ENCODE results near the gene ALDH1L1.

ALDH1L1 gene

DNA sequence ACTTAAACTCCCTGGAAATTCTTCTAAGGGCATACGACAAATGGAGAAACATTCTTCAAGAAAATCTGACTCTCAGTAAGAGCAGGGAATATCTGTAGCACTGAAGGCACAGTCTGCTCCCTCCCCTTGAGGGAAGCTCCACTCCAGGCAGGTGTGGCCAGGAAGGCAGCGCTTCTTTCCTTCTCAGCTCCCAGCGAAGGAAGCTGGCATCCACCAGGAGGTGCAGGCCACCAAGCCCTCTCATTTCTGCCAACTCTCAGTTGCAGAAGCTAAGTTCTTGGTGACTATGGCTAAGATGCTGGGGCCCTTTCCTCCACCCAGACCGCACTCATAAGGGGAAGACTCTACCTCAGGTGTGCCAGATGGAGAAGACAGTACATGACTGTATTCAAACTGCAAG lies 58.8 kb downstream of the ALDH1L1 start:
- DNase-seq (ENCODE audit: low spot score in 2 of 2): no peak
- H3K27me3 ChIP-seq (ENCODE audit: low read depth): no peaks in the 10 kb centered on the region
- in situ Hi-C loops (cut with MboI; ENCODE audit: low sequenced_read_pairs): no loop called here
- H3K36me3 ChIP-seq (replicated peaks): no peaks in the 10 kb centered on the region
- no peaks in the 10 kb centered on the region for H3K4me1 ChIP-seq
- H3K9me3 ChIP-seq: no peaks in the 10 kb centered on the region
- H3K4me3 ChIP-seq: no peak overlapping the region

DNA sequence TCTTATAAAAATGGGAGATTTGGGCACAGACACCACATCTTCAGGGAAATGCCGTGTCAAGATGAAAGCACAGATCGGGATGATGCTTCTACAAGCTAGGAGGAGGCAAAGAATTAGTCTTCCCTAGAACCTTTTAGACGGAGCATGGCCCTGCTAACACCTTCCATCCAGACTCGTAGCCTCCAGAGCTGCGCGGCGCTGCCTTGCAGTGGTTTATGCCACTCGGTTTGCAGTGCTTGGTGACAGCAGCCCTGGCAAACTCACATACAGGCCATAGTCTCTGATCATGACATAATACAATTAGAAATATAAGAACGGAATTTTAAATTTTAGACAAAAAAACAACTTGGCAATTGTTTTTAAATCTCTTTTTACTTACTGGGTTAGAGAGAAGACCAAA lies 59.3 kb downstream of the ALDH1L1 start:
- H3K4me1 ChIP-seq: no peaks in the 10 kb centered on the region
- H3K27me3 ChIP-seq (ENCODE audit: low read depth): no peaks in the 10 kb centered on the region
- H3K9me3 ChIP-seq: no peaks in the 10 kb centered on the region
- no peaks in the 10 kb centered on the region for H3K36me3 ChIP-seq (replicated peaks)
- in situ Hi-C loops (cut with MboI; ENCODE audit: low sequenced_read_pairs): no loop called here
- no peak for DNase-seq (ENCODE audit: low spot score in 2 of 2)
- H3K4me3 ChIP-seq: no peak overlapping the region

DNA sequence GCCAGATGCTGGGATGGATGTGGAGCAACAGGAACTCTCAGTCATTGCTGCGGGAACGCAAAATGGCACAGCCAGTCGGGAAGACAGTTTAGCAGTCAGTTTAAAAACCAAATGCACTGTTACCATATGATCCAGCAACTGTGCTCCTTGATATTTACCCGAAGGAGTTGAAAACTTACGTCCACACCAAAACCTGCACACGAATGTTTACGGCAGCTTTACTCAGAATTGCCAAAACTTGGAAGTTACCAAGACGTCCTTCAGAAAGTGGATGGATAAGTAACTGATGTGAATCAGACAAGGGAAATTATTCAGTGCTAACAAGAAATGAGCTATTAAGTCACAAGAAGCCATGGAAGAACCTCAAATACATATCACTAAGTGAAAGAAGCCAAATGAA lies 60.4 kb downstream of the ALDH1L1 start:
- no peaks in the 10 kb centered on the region for H3K9me3 ChIP-seq
- H3K4me1 ChIP-seq: no peaks in the 10 kb centered on the region
- no peak for DNase-seq (ENCODE audit: low spot score in 2 of 2)
- no peaks in the 10 kb centered on the region for H3K36me3 ChIP-seq (replicated peaks)
- in situ Hi-C loops (cut with MboI; ENCODE audit: low sequenced_read_pairs): no loop called here
- H3K4me3 ChIP-seq: no peak overlapping the region
- H3K27me3 ChIP-seq (ENCODE audit: low read depth): no peaks in the 10 kb centered on the region

DNA sequence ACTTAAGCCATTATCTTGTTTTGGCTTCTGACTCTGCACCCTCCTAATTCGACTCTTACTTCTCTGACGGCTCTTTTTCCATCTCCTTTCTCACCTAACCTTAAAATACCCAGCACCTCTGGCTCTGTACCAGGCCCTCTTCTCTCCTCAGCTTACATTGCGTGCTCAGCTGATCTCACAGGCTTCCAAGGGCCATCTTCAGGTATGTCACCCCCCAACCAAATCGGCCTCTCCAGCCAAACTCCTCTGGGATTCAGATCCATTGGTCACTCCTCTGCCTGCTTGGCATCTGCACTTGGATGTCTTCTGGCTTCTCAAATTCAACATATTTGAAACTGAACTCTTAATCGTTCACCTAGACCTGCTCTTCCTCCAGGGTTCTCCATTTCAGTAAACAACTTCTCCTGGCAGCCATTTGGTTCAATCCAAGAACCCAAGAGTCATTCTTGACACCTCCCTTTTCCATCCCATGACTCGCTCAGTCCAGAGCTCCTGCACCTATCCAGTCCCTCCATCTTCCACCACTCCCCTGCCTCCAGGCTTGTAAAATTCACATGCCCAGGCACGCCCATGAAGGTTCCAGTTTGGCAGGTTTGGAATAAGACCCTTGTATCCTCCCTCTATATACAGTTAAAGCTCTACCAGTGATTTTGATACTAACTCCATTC lies 61.2 kb downstream of the ALDH1L1 start:
- H3K36me3 ChIP-seq (replicated peaks): no peaks in the 10 kb centered on the region
- no peak for DNase-seq (ENCODE audit: low spot score in 2 of 2)
- no peaks in the 10 kb centered on the region for H3K9me3 ChIP-seq
- H3K4me1 ChIP-seq: no peaks in the 10 kb centered on the region
- no peak overlapping the region for H3K4me3 ChIP-seq
- no peaks in the 10 kb centered on the region for H3K27me3 ChIP-seq (ENCODE audit: low read depth)
- in situ Hi-C loops (cut with MboI; ENCODE audit: low sequenced_read_pairs): no loop called here

DNA sequence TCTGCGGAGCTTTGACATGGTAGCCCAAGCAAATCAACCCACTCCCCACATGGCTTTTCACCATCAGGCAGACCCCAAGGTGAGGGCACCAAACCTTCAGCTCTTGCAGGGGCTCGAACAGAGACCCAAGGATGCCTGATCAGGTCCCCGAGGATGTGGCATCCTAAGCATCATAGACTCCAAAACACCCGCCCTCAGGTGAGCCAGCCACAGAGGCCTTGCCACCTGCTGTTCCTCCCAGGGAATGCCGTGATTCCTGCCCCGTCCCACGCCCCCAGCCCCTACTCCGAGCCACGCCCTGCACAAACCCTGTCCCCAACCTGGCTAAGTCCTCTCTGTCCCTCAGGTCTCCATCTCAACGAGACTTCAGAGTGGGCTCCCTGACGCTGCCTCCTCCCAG lies 61.8 kb downstream of the ALDH1L1 start:
- in situ Hi-C loops (cut with MboI; ENCODE audit: low sequenced_read_pairs): no loop called here
- Histone ChIP-seq H3K9me3 (no peaks in the 10 kb centered on the region), H3K36me3 (replicated peaks) (no peaks in the 10 kb centered on the region), H3K27me3 (ENCODE audit: low read depth) (no peaks in the 10 kb centered on the region), H3K4me1 (no peaks in the 10 kb centered on the region), H3K4me3 (no peak overlapping the region)
- no peak for DNase-seq (ENCODE audit: low spot score in 2 of 2)

DNA sequence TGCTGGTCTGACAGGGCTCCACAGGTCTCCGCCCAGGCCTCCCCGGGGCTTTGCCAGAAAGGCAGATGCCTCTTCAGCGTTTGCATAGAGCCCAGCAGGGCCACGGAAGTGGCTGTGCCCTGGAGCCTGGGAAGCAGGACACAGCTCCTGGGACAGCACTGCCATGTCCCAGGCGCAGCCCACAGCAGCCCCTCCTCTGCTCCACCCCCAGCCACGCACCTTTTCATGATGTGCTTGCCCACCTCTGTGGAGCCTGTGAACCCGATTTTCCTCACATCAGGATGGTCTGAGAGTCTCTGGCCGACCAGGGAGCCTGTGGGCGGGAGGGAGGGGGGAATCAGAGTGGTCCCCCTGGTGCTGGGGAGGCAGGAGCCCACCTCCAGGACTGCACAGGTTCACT lies 62.6 kb downstream of the ALDH1L1 start:
- Histone ChIP-seq H3K4me3 (no peak overlapping the region), H3K27me3 (ENCODE audit: low read depth) (no peaks in the 10 kb centered on the region), H3K9me3 (no peaks in the 10 kb centered on the region), H3K36me3 (replicated peaks) (no peaks in the 10 kb centered on the region), H3K4me1 (no peaks in the 10 kb centered on the region)
- in situ Hi-C loops (cut with MboI; ENCODE audit: low sequenced_read_pairs): no loop called here
- DNase-seq (ENCODE audit: low spot score in 2 of 2): no peak

DNA sequence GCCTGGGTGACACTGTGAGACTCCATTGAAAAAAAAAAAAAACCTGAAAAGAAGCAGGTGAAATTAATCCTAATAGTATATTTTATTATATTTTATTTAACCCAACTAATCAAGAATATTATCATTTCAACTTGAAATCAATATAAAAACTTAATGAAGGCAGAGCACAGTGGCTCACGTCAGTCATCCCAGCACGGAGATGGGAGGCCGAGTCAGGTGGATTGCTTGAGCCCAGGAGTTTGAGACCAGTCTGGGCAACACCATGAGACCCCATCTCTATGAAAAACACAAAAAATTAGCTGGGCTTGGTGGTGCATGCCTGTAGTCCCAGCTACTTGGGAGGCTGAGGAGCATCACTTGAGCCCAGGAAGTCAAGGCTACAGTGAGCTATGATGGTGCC lies 63.2 kb downstream of the ALDH1L1 start:
- H3K4me3 ChIP-seq: no peak overlapping the region
- no peak for DNase-seq (ENCODE audit: low spot score in 2 of 2)
- no peaks in the 10 kb centered on the region for H3K4me1 ChIP-seq
- no peaks in the 10 kb centered on the region for H3K27me3 ChIP-seq (ENCODE audit: low read depth)
- H3K9me3 ChIP-seq: no peaks in the 10 kb centered on the region
- in situ Hi-C loops (cut with MboI; ENCODE audit: low sequenced_read_pairs): no loop called here
- no peaks in the 10 kb centered on the region for H3K36me3 ChIP-seq (replicated peaks)

DNA sequence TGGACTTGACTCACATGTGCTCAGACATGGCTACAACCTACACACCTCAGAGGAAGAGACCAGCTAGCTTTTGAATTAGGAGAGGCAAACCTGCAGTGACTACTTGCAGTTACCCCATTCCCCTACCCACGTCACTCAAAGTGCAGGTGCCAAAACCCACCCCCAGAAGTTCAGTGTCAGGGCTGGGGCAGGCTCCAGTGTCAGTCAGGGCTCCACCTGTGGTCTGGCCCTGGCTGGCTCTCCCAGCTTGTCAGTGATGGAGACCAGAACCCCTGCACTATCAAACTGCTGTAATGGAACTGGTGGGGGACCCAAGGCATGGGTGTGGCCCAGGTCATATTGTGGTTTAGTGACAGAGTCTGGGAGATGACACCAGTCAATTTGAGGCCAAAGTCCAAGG lies 63.9 kb downstream of the ALDH1L1 start:
- H3K36me3 ChIP-seq (replicated peaks): no peaks in the 10 kb centered on the region
- H3K9me3 ChIP-seq: no peaks in the 10 kb centered on the region
- DNase-seq (ENCODE audit: low spot score in 2 of 2): no peak
- in situ Hi-C loops (cut with MboI; ENCODE audit: low sequenced_read_pairs): no loop called here
- H3K4me1 ChIP-seq: no peaks in the 10 kb centered on the region
- H3K27me3 ChIP-seq (ENCODE audit: low read depth): no peaks in the 10 kb centered on the region
- H3K4me3 ChIP-seq: no peak overlapping the region

DNA sequence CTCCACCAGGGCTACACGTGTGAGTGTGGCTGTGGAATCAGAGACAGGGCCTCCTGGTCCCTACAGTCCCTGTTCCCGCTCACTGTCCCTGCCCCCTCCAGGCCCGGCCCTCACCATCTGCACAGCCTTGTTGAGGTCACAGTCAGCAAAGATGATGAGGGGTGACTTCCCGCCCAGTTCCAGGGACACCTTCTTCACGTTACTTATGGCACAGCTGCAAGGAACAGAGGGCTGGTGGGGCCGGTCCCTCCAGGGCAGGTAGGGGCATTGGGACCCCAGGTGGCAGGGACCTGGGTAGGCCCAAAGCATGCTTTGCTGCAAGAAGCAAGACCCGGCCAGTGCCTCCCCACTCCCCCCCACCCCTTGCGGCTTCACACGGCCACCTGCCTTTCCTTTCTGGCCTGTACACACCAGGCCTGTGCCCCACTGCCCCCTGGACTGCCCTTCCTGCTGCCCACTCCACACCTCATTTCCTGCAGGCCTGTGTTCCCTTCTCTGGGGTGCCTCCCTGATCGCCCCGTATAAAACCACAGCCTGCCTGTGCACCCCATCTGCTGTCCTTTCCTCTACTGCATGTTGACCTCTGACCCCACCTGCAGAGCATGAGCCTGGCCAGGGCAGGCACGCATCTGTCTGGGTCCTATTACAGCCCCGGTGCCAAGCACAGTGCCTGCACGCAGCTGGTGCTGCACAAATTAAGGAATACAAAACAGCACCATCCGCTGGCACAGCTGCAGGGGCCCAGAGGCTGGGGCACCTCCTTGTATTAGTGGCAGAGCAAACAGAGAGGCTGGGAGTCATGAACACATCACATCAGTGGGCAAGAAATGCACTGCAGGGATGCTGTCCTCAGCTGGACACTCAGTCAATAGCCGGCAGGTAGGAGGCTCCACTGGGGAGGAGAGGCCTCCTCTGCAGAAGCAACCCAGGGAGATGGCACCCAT lies 65.7 kb downstream of the ALDH1L1 start:
- no peaks in the 10 kb centered on the region for H3K36me3 ChIP-seq (replicated peaks)
- no peak for DNase-seq (ENCODE audit: low spot score in 2 of 2)
- H3K27me3 ChIP-seq (ENCODE audit: low read depth): no peaks in the 10 kb centered on the region
- H3K4me1 ChIP-seq: no peaks in the 10 kb centered on the region
- H3K9me3 ChIP-seq: no peaks in the 10 kb centered on the region
- no peak overlapping the region for H3K4me3 ChIP-seq
- in situ Hi-C loops (cut with MboI; ENCODE audit: low sequenced_read_pairs): no loop called here

DNA sequence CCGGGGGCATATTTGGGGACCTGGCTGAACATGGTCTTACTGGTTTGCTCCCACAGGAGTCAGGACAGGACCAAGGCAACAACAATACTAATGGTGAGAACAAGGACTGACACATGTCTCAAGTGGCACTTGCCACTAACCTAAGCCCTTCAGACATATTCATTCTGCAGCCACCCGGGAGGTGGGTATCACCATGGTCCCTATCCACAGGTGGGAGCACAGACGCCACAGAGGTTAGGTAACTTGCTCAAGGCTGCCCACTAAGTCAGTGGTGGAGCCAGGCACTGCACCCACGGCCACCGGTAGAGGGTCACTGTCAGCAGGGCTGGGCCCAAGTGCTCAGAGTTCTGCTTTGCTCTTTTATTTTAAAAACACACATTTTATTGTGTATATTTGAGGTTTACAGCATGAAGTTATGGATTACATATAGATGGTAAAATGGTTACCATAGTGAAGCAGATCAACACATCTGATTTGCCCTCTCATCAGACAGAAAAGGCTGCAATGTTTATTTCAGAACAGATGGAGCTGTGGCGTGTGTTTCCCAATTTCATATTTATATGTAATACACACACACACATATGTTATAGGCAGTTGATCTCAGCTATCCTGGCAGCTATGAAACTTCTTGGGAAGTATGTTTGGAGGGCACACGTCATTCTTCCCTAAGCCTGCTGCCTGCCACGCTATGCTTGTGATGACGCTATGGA lies 66.5 kb downstream of the ALDH1L1 start:
- Histone ChIP-seq H3K27me3 (ENCODE audit: low read depth) (no peaks in the 10 kb centered on the region), H3K9me3 (no peaks in the 10 kb centered on the region), H3K4me3 (no peak overlapping the region), H3K4me1 (no peaks in the 10 kb centered on the region), H3K36me3 (replicated peaks) (no peaks in the 10 kb centered on the region)
- peak in 1 of 2 experiments; percentile 37 for DNase-seq (ENCODE audit: low spot score in 2 of 2)
- in situ Hi-C loops (cut with MboI; ENCODE audit: low sequenced_read_pairs): no loop called here

DNA sequence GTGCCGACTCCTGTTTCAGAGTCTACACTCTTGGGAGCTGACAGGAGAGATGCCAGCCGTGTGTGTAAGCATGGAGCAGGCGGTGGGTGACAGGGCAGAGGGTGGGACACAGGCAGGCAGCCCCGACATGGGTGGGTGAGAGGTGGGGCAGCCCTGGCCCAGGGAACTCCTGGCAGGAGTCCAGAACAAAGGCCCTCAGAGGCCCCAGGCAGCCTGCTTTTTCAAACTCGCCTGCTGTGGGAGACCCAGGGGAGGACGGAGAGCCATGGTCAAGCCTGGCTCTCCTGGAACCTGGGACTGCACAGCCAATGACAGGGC lies 67.2 kb downstream of the ALDH1L1 start:
- in situ Hi-C loops (cut with MboI; ENCODE audit: low sequenced_read_pairs): no loop called here
- H3K36me3 ChIP-seq (replicated peaks): no peaks in the 10 kb centered on the region
- no peak overlapping the region for H3K4me3 ChIP-seq
- H3K9me3 ChIP-seq: no peaks in the 10 kb centered on the region
- H3K27me3 ChIP-seq (ENCODE audit: low read depth): no peaks in the 10 kb centered on the region
- no peaks in the 10 kb centered on the region for H3K4me1 ChIP-seq
- DNase-seq (ENCODE audit: low spot score in 2 of 2): no peak

DNA sequence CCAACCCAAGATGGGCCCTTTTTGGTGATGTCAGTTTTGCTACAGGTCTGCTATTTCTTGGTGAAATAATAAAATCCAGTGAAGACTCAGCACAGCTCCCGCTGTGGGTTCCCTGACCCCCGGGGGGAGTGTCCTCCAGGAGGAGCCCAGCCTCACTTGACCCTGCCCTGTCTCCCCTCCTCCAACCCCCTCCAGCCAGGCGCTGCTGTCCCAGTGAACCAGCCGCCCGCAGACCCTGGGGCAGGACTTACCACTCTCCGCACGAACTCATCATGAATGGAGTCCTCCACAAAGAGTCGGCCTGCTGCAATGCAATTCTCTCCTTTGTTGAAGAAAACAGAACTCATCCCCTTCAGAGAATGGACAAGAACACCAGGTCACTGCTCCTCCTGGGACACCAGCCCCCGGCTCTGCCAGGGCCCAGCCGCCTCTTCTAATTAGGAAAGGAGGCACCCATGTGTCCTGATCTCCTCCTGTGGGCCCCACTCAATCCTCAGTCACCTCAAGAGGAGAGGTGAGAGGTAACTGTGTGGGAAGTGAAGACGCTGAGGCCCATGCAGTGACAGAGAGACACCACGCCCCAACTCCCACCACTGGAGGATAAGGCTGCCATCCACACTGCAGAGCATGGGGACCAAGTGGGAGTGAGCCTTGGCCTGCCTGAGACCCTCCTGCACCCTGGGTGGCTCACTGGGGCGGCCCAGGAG lies 67.7 kb downstream of the ALDH1L1 start:
- in situ Hi-C loops (cut with MboI; ENCODE audit: low sequenced_read_pairs): no loop called here

DNA sequence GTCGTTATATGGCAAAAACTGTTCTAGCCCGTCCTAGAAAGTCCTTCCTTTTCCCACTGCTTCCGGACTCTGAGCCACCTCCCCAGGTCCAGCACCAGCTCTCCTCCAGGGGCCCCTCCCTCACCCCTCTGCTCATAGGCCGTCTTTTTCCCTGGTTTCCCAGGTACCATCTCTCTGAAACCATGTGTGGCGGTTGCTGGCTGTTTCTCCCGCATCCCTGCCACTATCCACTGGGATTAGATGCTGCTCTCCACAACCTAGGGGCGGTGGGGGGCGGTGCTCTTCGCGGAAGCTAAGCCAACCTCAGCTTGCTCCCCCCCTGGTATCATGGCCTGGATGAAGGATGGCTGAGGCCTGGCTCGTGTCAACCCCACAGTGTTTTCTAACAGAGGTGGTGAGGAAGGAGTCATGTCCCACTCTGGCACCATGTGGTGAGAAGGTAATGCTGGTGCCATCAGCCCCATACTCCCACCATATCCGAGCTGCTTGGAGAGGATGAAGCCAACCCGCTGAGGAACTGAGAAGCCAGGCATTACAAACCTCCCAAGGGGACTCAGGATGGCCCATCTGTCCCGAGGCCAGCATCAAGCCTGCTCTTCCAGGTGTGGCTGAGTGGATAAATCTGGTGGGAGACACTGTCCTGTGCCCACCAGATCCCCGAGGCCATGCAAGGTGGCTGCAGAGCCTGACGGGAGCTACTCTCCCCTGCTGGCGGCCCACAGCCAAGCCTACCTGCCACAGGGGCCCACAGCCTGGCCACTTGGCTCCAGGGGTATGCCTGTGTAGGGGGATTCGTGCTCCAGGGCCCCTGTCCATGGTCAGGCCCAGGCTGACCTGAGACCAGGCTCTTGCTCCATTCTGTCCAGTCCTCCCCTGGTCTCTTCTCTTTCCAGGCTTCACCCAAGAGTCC lies 68.6 kb downstream of the ALDH1L1 start:
- Histone ChIP-seq H3K4me1 (no peaks in the 10 kb centered on the region), H3K27me3 (ENCODE audit: low read depth) (no peaks in the 10 kb centered on the region), H3K4me3 (no peak overlapping the region), H3K36me3 (replicated peaks) (no peaks in the 10 kb centered on the region), H3K9me3 (no peaks in the 10 kb centered on the region)
- in situ Hi-C loops (cut with MboI; ENCODE audit: low sequenced_read_pairs): no loop called here
- no peak for DNase-seq (ENCODE audit: low spot score in 2 of 2)

More for the DNA sequence above, 67.7 kb downstream of the ALDH1L1 start:
- H3K27me3 ChIP-seq (ENCODE audit: low read depth): no peaks in the 10 kb centered on the region
- DNase-seq (ENCODE audit: low spot score in 2 of 2): no peak
- no peaks in the 10 kb centered on the region for H3K36me3 ChIP-seq (replicated peaks)
- H3K4me3 ChIP-seq: no peak overlapping the region
- no peaks in the 10 kb centered on the region for H3K4me1 ChIP-seq
- no peaks in the 10 kb centered on the region for H3K9me3 ChIP-seq

All from HAP-1 (cell line).